ENCODE results near the gene PGR. TPM values are rescaled to one million over a fixed set of nuclear protein-coding genes. Genes with fewer than 3 reads are reported as not detected.

The PGR gene
- total and polyA plus RNA-seq, 2 donors from 2014 or later = 0.60 to 1.3 TPM

DNA sequence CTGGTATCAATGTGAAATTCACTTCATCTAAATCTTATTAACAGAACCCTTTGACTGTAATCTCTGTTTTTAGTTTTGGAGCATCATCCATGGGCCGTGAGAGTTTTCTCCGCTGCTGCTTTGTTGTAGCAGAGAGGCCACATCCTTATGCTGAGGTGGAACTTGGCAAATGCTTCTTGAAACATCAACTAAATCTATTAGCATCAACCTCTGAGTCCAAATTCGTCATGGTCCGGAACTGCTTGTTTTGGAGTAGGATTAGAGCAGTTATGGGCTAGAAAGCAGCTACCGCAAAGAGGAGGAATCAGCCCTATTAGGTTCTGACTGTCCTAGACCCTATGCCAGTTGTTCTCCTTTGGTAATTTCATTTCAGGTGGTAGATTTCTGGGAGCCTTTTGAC is 117.7 kb downstream of the PGR start:
- TF ChIP-seq CTCF (IDR thresholded peaks at IDR 0.05; ENCODE audit: borderline replicate concordance, extremely low read depth, insufficient read depth) = no peak
- no peak overlapping the region for H3K27ac ChIP-seq (ENCODE audit: low read depth in 2 of 2, low read length in 2 of 2)
- FAIRE-seq = no peak

DNA sequence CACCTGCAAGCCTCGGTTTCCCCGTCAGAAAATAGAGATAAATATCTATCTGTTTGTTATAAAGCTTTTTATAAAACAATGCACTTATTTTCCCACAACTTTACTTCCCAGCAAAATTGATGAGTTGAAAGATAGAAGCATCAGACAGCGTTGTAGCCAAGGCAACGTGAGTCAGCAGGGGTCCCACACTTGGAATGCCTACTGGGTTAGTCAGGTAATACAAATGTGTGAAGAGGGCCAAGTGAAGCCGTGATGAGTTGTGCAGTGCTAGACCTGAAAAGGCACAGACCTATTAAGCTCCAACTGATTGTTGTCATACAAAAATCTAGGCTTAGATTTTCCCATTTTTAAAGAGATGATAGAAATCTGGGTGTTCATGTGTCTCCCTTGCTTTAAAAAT is 118.7 kb downstream of the PGR start:
- Histone ChIP-seq H3K9ac (ENCODE audit: low read length in 3 of 3) (no peak overlapping the region), H3K36me3 (ENCODE audit: control insufficient read depth in 2 of 3, insufficient read depth in 3 of 3, low read length in 3 of 3) (no peaks in the 10 kb centered on the region), H3K4me1 (ENCODE audit: control insufficient read depth in 2 of 3, insufficient read depth in 2 of 3, low read depth in 1 of 3, low read length in 3 of 3) (no peaks in the 10 kb centered on the region), H3K9me3 (ENCODE audit: control insufficient read depth in 2 of 3, insufficient read depth in 1 of 3, low read length in 3 of 3) (no peaks in the 10 kb centered on the region), H3K27me3 (ENCODE audit: control insufficient read depth, insufficient read depth, low read length) (no peaks in the 10 kb centered on the region), H3K4me3 (ENCODE audit: low read length in 3 of 3) (no peak overlapping the region), H3K27ac (ENCODE audit: low read depth in 2 of 2, low read length in 2 of 2) (no peak overlapping the region)
- TF ChIP-seq CTCF (IDR thresholded peaks at IDR 0.05; ENCODE audit: borderline replicate concordance, extremely low read depth, insufficient read depth) = no peak
- FAIRE-seq = no peak
- DNase-seq = no peak
- intact Hi-C loops (cut with DNase I) = no loop called here

More for the DNA sequence above, 117.7 kb downstream of the PGR start:
- no peaks in the 10 kb centered on the region for H3K36me3 ChIP-seq (ENCODE audit: control insufficient read depth in 2 of 3, insufficient read depth in 3 of 3, low read length in 3 of 3)
- H3K9me3 ChIP-seq (ENCODE audit: control insufficient read depth in 2 of 3, insufficient read depth in 1 of 3, low read length in 3 of 3) = no peaks in the 10 kb centered on the region
- intact Hi-C loops (cut with DNase I) = no loop called here
- H3K4me3 ChIP-seq (ENCODE audit: low read length in 3 of 3) = no peak overlapping the region
- H3K4me1 ChIP-seq (ENCODE audit: control insufficient read depth in 2 of 3, insufficient read depth in 2 of 3, low read depth in 1 of 3, low read length in 3 of 3) = no peaks in the 10 kb centered on the region
- no peaks in the 10 kb centered on the region for H3K27me3 ChIP-seq (ENCODE audit: control insufficient read depth, insufficient read depth, low read length)
- no peak for DNase-seq
- no peak overlapping the region for H3K9ac ChIP-seq (ENCODE audit: low read length in 3 of 3)

DNA sequence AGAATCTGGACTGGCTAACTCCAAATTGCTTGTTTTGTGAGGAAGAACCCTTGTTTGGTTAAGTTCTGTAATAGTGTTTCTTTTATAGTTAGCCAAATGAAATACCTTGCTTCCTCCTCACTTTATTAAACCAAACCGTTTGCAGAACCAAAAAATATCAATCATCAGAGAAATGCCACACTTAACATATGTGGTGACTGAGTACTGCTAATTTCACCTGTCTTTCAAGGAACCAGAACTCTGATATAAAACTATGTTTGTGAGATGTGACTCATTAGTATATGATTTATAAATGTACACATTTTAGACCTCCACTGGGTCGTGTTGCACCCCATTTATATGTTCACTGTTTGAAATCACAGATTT is 119.9 kb downstream of the PGR start:
- no peaks in the 10 kb centered on the region for H3K27me3 ChIP-seq (ENCODE audit: control insufficient read depth, insufficient read depth, low read length)
- no peak overlapping the region for H3K27ac ChIP-seq (ENCODE audit: low read depth in 2 of 2, low read length in 2 of 2)
- no peak for TF ChIP-seq CTCF (IDR thresholded peaks at IDR 0.05; ENCODE audit: borderline replicate concordance, extremely low read depth, insufficient read depth)
- no peaks in the 10 kb centered on the region for H3K9me3 ChIP-seq (ENCODE audit: control insufficient read depth in 2 of 3, insufficient read depth in 1 of 3, low read length in 3 of 3)
- no peak overlapping the region for H3K4me3 ChIP-seq (ENCODE audit: low read length in 3 of 3)
- no peaks in the 10 kb centered on the region for H3K36me3 ChIP-seq (ENCODE audit: control insufficient read depth in 2 of 3, insufficient read depth in 3 of 3, low read length in 3 of 3)
- no peak for FAIRE-seq
- no peak for DNase-seq
- intact Hi-C loops (cut with DNase I) = no loop called here
- no peaks in the 10 kb centered on the region for H3K4me1 ChIP-seq (ENCODE audit: control insufficient read depth in 2 of 3, insufficient read depth in 2 of 3, low read depth in 1 of 3, low read length in 3 of 3)
- no peak overlapping the region for H3K9ac ChIP-seq (ENCODE audit: low read length in 3 of 3)

DNA sequence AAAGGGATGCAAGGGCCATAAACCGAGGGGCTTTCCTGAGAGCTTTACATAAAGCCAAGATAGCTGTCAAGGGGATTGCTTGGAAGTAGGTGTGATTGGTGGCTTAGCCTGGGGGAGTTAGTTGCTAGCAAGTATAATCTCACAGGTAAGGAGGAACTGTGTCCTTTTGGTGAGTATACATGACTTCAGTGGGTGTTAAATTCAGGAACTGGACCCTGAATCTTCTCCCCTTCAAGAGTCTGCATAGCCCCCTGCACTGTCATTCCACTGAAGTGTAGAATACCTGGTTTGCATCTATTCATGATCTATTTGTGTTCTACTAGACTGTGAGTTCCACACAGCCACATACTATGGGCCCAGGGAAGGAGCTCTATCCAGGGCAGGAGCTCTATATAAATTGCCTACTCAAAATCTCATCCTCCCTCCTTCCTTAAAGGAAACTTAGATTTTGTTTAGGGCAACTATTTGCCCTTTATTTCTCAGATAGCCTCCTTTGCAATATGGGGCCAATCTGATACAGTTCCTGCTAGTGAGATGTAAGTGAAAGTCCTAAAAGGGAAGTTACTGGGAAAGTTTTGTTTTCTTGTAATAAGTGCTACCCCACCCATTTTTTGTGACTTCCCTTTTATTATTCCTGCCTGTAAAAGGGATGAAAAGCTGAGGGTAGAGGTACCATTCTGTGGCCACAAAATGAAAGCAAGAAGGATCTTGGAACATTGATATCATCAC is 120.5 kb downstream of the PGR start:
- Histone ChIP-seq H3K27ac (ENCODE audit: low read depth in 2 of 2, low read length in 2 of 2) (no peak overlapping the region), H3K36me3 (ENCODE audit: control insufficient read depth in 2 of 3, insufficient read depth in 3 of 3, low read length in 3 of 3) (no peaks in the 10 kb centered on the region), H3K4me3 (ENCODE audit: low read length in 3 of 3) (no peak overlapping the region), H3K27me3 (ENCODE audit: control insufficient read depth, insufficient read depth, low read length) (no peaks in the 10 kb centered on the region), H3K9me3 (ENCODE audit: control insufficient read depth in 2 of 3, insufficient read depth in 1 of 3, low read length in 3 of 3) (no peaks in the 10 kb centered on the region), H3K9ac (ENCODE audit: low read length in 3 of 3) (no peak overlapping the region), H3K4me1 (ENCODE audit: control insufficient read depth in 2 of 3, insufficient read depth in 2 of 3, low read depth in 1 of 3, low read length in 3 of 3) (no peaks in the 10 kb centered on the region)
- no peak for DNase-seq
- intact Hi-C loops (cut with DNase I) = no loop called here
- no peak for FAIRE-seq
- TF ChIP-seq CTCF (IDR thresholded peaks at IDR 0.05; ENCODE audit: borderline replicate concordance, extremely low read depth, insufficient read depth) = no peak

Measured in kidney (tissue), 14 donors.